Ovary (tissue), 3 donors: Measurements from ENCODE around the gene ERO1B.
"Not testable (repeated sequence)": the region's sequence is repeated elsewhere in the genome, so short reads cannot be mapped to it uniquely, and the experiment has no call there.

Source experiments
- EP300 ChIP-seq: sonication (generic); formaldehyde crosslinking; IDR thresholded peaks from one replicate; pipeline ENCODE4 v1.6.1; 2017; ENCODE audit warnings: antibody characterized with exemption
- POLR2A ChIP-seq: fragments of 450-650 bp; IDR thresholded peaks from one replicate; pipeline ENCODE4 v1.6.1; 2017; ENCODE audit warnings: antibody characterized with exemption, mild to moderate bottlenecking, moderate library complexity
- TF ChIP-seq, protein P1 (sequence below), 3 donors: fragments of 450-650 bp in 2 of 3; fragments of 200-600 bp in 1 of 3; IDR thresholded peaks; one replicate each; pipeline versions ENCODE4 v1.5.1 to v1.8.0; 2016 to 2022; ENCODE audit warnings: antibody characterized with exemption in 3 of 3, mild to moderate bottlenecking in 1 of 3
- donor health status: DM: no; HTN: no; CAD: no.

DNA sequence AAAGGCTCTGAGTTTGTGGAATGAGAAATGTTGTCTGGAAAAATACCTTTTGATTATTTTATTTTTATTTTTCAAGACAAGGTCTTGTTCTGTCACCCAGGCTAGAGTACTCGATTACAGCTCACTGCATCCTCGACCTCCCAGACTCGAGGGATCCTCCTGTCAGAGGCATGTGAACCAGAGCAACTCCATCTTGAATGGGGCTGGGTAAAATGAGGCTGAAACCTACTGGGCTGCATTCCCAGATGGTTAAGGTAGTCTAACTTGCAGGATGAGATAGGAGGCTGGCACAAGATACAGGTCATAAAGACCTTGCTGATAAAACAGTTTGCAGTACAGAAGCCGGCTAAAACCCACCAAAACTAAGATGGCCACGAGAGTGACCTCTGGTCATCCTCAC lies 32.3 kb upstream of the ERO1B start:
- TF ChIP-seq, protein P1, sequence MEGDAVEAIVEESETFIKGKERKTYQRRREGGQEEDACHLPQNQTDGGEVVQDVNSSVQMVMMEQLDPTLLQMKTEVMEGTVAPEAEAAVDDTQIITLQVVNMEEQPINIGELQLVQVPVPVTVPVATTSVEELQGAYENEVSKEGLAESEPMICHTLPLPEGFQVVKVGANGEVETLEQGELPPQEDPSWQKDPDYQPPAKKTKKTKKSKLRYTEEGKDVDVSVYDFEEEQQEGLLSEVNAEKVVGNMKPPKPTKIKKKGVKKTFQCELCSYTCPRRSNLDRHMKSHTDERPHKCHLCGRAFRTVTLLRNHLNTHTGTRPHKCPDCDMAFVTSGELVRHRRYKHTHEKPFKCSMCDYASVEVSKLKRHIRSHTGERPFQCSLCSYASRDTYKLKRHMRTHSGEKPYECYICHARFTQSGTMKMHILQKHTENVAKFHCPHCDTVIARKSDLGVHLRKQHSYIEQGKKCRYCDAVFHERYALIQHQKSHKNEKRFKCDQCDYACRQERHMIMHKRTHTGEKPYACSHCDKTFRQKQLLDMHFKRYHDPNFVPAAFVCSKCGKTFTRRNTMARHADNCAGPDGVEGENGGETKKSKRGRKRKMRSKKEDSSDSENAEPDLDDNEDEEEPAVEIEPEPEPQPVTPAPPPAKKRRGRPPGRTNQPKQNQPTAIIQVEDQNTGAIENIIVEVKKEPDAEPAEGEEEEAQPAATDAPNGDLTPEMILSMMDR (IDR thresholded peaks at IDR 0.05) = not testable (repeated sequence)
- TF ChIP-seq POLR2A, EP300: not testable (repeated sequence)
